ENCODE measurements around the gene SURF4.
A peak's percentile ranks its signal among the peaks of the same experiment; 100 is the strongest.

SURF4 gene

DNA sequence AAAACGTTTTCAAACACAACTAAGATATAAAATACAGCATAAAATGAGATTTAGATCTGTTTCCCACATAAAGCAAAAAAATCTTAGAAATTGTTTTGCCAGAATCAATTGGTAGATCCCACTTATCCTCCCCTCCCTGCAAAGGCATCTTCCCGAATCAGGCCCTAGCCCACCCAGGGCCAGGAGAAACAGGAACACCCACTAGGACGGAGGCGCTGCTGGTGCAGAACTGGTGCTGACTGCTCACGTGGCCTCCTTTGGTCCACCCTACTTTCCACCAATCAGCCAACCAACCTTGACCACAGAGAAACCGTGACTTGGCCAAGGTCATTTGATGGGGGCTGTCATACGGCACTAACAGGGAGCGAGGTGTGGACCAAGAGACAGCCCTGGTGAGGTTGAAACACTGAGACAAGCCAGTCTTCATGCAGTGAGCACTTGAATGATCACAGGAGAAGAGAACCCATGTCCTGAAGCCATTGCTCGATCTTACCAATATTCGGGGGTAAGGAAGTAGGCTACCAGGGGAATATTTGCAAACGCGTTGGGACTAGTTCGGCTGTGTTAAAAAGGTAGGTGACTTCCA lies 14.3 kb downstream of the SURF4 start:
- TF ChIP-seq, protein P1, sequence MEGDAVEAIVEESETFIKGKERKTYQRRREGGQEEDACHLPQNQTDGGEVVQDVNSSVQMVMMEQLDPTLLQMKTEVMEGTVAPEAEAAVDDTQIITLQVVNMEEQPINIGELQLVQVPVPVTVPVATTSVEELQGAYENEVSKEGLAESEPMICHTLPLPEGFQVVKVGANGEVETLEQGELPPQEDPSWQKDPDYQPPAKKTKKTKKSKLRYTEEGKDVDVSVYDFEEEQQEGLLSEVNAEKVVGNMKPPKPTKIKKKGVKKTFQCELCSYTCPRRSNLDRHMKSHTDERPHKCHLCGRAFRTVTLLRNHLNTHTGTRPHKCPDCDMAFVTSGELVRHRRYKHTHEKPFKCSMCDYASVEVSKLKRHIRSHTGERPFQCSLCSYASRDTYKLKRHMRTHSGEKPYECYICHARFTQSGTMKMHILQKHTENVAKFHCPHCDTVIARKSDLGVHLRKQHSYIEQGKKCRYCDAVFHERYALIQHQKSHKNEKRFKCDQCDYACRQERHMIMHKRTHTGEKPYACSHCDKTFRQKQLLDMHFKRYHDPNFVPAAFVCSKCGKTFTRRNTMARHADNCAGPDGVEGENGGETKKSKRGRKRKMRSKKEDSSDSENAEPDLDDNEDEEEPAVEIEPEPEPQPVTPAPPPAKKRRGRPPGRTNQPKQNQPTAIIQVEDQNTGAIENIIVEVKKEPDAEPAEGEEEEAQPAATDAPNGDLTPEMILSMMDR (conservative IDR thresholded peaks at IDR 0.05): no peak
- H3K27ac ChIP-seq: peak overlapping the region; percentile 98

DNA sequence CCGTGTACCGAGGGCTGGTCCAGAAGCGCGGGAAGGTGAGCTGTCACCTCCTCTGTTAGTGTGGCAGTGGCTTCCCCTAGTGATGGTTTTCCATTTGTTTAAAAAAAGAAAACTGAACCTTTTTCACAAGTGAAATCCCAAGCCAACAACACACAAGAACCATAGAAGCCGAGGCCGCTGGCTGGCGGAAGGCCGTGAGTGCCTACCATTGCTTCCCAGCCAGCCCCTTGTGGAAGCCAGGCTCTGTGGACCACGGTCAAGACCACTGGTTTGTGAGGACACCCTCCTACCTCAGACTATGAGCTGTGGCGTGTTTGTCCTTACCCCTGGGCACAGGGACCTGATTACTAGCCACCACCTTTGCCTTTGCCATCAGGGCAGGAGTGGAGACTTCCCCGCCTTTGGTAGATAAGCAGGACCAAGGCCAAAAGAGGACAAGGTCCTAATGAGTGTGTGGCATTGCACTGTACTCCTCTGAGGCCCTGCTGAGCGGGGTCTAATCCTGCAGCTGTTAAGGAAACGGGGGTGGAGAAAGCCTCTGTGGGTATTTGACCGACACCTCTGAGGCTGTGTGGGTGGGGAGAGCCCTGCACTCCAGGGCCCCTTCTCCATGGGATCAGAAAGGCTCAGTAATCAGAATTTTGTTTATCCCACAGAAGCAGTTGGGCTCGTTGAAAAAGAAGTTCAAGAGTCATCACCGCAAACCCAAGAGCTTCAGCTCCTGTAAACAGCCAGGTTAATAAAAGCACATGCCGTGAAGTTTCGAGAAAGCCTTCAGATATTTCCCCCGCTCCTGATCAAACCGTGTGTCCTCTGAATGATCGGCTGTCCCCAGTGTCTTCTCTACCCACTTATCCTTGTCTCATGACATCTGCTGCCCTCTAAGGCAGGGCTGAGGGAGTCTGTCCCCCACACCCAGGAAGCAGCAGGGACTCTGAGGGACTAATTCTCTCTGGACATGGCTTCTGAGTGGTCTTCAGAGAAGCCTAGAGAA lies 15.2 kb downstream of the SURF4 start:
- peak overlapping the region; percentile 98 for H3K27ac ChIP-seq
- TF ChIP-seq, protein P1 (conservative IDR thresholded peaks at IDR 0.05): no peak

DNA sequence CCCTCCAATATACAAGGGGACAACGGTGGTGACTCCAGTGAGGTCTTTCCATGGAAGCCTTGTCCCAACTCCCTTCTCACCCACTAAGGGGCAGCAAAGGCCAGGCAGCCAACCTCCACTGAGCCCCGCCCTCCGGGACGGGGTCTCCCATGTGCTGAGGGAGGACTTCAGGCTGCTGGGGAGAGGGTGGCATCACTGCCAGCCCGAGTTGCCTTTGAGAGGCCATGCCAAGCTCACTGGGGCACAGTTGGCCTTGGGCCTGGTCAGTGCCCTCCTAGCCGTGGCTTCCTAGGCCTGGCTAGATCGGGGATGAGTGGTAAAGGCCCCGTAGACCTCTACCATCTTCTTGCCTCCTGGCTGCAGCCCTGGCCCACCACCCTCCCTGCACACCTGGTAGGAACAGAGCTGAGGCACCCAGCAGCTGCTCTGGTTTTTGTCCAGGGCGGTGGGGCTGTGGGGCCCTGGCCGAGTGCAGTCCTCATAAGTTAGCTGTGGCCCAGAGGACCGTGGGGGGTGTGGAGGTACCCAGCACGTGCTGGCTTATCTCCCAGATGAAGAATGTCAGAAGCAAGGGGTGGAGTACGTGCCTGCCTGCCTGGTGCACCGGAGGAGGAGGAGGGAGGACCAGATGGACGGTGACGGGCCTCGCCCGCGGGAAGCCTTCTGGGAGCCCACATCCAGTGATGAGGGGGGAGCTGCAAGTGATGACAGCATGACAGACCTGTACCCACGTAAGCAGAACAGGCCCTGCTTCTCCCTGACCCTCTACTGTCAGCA lies 16.3 kb downstream of the SURF4 start:
- H3K27ac ChIP-seq: peak overlapping the region; percentile 98
- TF ChIP-seq, protein P1 (conservative IDR thresholded peaks at IDR 0.05): peak; percentile 73

DNA sequence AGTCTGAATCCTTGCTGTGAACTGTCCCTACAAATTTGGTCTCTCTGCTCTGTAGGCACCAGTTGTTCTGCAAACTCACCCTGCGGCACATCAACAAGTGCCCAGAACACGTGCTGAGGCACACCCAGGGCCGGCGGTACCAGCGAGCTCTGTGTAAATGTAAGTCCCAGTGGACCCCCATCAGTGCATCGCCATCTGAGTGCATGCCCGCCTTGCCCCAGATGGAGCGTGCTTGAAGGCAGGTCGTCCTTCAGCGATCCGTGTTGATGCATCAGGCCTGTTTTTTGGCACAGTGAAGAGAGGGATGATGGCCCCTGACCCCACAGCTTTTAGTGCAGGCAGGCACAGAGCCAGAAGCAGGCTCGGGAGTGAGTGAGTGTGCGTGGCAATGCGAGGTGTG lies 18.2 kb downstream of the SURF4 start:
- H3K27ac ChIP-seq: peak overlapping the region; percentile 98
- TF ChIP-seq, protein P1 (conservative IDR thresholded peaks at IDR 0.05): no peak

DNA sequence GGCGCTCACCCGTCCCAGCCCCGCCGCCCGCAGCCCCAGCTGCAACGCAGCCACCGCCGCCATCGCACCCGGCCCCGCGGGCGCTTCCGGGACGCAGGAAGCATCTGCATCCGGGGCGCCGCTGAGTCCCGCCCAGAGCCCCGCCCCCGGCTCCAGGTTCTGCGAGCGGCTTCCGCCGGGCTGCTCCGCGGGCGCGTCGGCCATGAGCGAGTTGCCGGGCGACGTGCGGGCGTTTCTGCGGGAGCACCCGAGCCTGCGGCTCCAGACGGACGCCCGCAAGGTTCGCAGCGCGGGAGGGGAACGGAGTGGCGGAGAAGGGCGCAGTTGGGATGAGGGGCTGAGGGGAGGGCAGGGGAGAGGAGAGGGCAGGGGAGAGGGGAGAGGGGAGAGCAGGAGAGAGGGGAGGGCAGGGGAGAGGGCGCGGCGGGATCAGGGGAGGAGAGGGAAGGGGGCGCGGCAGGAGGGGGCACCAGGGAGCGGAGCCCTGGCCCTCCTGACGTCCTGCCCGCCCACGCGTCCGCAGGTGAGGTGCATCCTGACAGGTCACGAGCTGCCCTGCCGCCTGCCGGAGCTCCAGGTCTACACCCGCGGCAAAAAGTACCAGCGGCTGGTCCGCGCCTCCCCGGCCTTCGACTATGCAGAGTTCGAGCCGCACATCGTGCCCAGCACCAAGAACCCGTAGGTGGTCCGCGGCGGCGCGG lies 19.3 kb downstream of the SURF4 start, which contains the start of the genes SURF1 and SURF2:
SURF1 (minus strand) TSS at position 97 of the 701 bp plus-strand sequence; CDS start at position 63, 34 bp downstream.
SURF2 (plus strand) TSS at position 160 of the 701 bp plus-strand sequence; CDS start at position 203, 43 bp downstream.
- peak within 1 kb of the TSS; percentile 98 for H3K27ac ChIP-seq
- TF ChIP-seq, protein P1 (conservative IDR thresholded peaks at IDR 0.05): peak; percentile 17

DNA sequence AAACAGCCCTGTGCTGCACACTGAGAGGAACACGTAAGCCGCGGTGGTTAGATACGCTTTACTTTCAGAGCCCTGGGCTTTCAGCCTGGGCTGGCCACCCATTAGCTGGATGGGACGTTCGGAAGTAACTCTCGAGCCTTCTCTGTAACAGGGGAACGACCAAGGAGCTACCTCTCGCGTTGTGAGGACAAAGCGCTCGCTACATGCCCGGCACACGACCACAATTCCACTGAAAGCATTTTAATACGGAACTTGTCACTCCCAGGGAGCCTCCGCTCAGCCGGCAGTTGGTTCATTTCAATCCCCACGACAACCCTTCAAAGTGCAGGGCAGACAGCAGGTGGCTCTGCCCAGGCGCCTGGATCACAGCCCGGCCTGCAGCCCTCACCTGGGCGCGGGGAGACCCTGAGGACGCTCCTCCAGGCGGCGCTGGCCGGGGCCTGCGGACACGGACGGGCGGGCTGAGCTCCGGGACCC lies 19.9 kb downstream of the SURF4 start:
- peak overlapping the region; percentile 98 for H3K27ac ChIP-seq
- TF ChIP-seq, protein P1 (conservative IDR thresholded peaks at IDR 0.05): no peak
